GM23338 (cell line): ENCODE measurements around the gene CAD. TPM values are rescaled to one million over a fixed set of nuclear protein-coding genes. Genes with fewer than 3 reads are reported as not detected.
A peak's percentile ranks its signal among the peaks of the same experiment; 100 is the strongest.

Experiments used
- ATAC-seq: fragments of 200-7000 bp; cut with Tn5 transposase; 3 replicates; pipeline ENCODE4 v1.9.1; 2020
- DNase-seq: peaks from one replicate; pipeline ENCODE4 v3.0.0-alpha.2; 2015; ENCODE audit warnings: low spot score
- H2AFZ ChIP-seq: fragments of 200-600 bp; sonication (generic); 2 replicates; pipeline ENCODE4 v1.8.0; 2016; ENCODE audit warnings: antibody characterized with exemption, mild to moderate bottlenecking, moderate library complexity
- H3F3A ChIP-seq: fragments of 200-600 bp; sonication (generic); replicated peaks from 2 replicates; pipeline ENCODE4 v1.8.0; 2017; ENCODE audit warnings: antibody characterized with exemption, mixed run types, low read depth
- H3K27ac ChIP-seq: fragments of 200-600 bp; sonication (generic); 2 replicates; pipeline ENCODE4 v1.6.1; 2016; ENCODE audit warnings: low read depth
- H3K27me3 ChIP-seq: fragments of 200-600 bp; sonication (generic); 2 replicates; pipeline ENCODE4 v1.8.0; 2016; ENCODE audit warnings: mild to moderate bottlenecking, mixed run types, moderate library complexity; ENCODE audit not compliant: insufficient read depth
- H3K36me3 ChIP-seq: fragments of 200-600 bp; sonication (generic); 2 replicates; pipeline ENCODE4 v1.8.0; 2016; ENCODE audit warnings: mild to moderate bottlenecking; ENCODE audit not compliant: insufficient read depth
- H3K4me1 ChIP-seq: fragments of 200-600 bp; sonication (generic); 2 replicates; pipeline ENCODE4 v1.8.0; 2016; ENCODE audit warnings: mild to moderate bottlenecking, moderate library complexity; ENCODE audit not compliant: insufficient read depth
- H3K4me2 ChIP-seq: fragments of 200-600 bp; sonication (generic); 2 replicates; pipeline ENCODE4 v1.7.1; 2017; ENCODE audit warnings: mixed run types
- H3K4me3 ChIP-seq: fragments of 200-600 bp; sonication (generic); 2 replicates; pipeline ENCODE4 v1.6.1; 2016; ENCODE audit warnings: mixed run types
- H3K79me2 ChIP-seq: fragments of 200-600 bp; sonication (generic); replicated peaks from 2 replicates; pipeline ENCODE4 v1.8.0; 2017; ENCODE audit warnings: mild to moderate bottlenecking; ENCODE audit not compliant: insufficient read depth
- H3K9me2 ChIP-seq: fragments of 200-600 bp; sonication (generic); 2 replicates; pipeline ENCODE4 v1.8.0; 2017; ENCODE audit not compliant: insufficient read depth
- H4K20me1 ChIP-seq: fragments of 200-600 bp; sonication (generic); replicated peaks from 2 replicates; pipeline ENCODE4 v1.8.0; 2017; ENCODE audit warnings: mild to moderate bottlenecking; ENCODE audit not compliant: insufficient read depth
- H3K27ac Mint-ChIP-seq: 2 replicates; pipeline ENCODE4 v1.8.0; 2020; ENCODE audit warnings: inconsistent platforms, mild to moderate bottlenecking, moderate library complexity, mixed read lengths
- H3K27me3 Mint-ChIP-seq: 3 replicates; pipeline ENCODE4 v1.8.0; 2022; ENCODE audit warnings: low read depth, mild to moderate bottlenecking, moderate library complexity, mixed read lengths, inconsistent platforms; ENCODE audit not compliant: insufficient read depth, poor library complexity
- H3K36me3 Mint-ChIP-seq: 3 replicates; pipeline ENCODE4 v1.8.0; 2021; ENCODE audit warnings: low read depth, mild to moderate bottlenecking, inconsistent platforms, moderate library complexity, mixed read lengths
- H3K4me1 Mint-ChIP-seq: 3 replicates; pipeline ENCODE4 v1.8.0; 2020; ENCODE audit warnings: mild to moderate bottlenecking, inconsistent platforms, mixed read lengths
- H3K4me3 Mint-ChIP-seq: 3 replicates; pipeline ENCODE4 v1.8.0; 2021; ENCODE audit warnings: moderate library complexity, mild to moderate bottlenecking, inconsistent platforms, mixed read lengths
- H3K9me3 Mint-ChIP-seq: 3 replicates; pipeline ENCODE4 v1.8.0; 2020; ENCODE audit warnings: moderate library complexity, mild to moderate bottlenecking, inconsistent platforms, mixed read lengths
- CREB1 ChIP-seq: fragments of 250-450 bp; sonication (Bioruptor Pico); IDR thresholded peaks from 2 replicates; pipeline ENCODE4 v1.5.0; 2020; ENCODE audit warnings: low read depth, mild to moderate bottlenecking, moderate library complexity
- CTCF ChIP-seq, 2 experiments: fragments of 200-600 bp in 1 of 2; sonication (generic) in 1 of 2; conservative IDR thresholded peaks; 2 replicates each; pipeline versions ENCODE4 v1.5.1 to v1.6.1; 2016 to 2017; ENCODE audit warnings: antibody characterized with exemption in 2 of 2, low read depth in 2 of 2, mild to moderate bottlenecking in 2 of 2, moderate library complexity in 1 of 2
- EZH2 ChIP-seq: fragments of 200-600 bp; sonication (generic); IDR thresholded peaks from one replicate; pipeline ENCODE4 v1.8.0; 2017; ENCODE audit warnings: antibody characterized with exemption, mild to moderate bottlenecking, low read depth; ENCODE audit not compliant: unreplicated experiment
- EZH2phosphoT487 ChIP-seq: fragments of 200-600 bp; sonication (generic); IDR thresholded peaks from one replicate; pipeline ENCODE4 v1.8.1; 2018; ENCODE audit warnings: antibody characterized with exemption; ENCODE audit not compliant: unreplicated experiment
- JUNB ChIP-seq: IDR thresholded peaks from one replicate; pipeline ENCODE4 v1.6.1; 2016; ENCODE audit warnings: antibody characterized with exemption; ENCODE audit not compliant: unreplicated experiment
- NANOG ChIP-seq: IDR thresholded peaks from 2 replicates; pipeline ENCODE4 v1.6.1; 2016; ENCODE audit warnings: antibody characterized with exemption, borderline replicate concordance
- POLR2AphosphoS5 ChIP-seq: IDR thresholded peaks from 2 replicates; pipeline ENCODE4 v1.6.1; 2016; ENCODE audit warnings: antibody characterized with exemption, low read depth
- STAT1 ChIP-seq: IDR thresholded peaks from one replicate; pipeline ENCODE4 v1.6.1; 2016; ENCODE audit warnings: antibody characterized with exemption; ENCODE audit not compliant: unreplicated experiment
- ZNF114 ChIP-seq: fragments of 250-450 bp; sonication (Bioruptor Pico); IDR thresholded peaks from 2 replicates; pipeline ENCODE4 v1.5.0; 2020; ENCODE audit warnings: mild to moderate bottlenecking, moderate library complexity
- ZNF331 ChIP-seq: fragments of 250-450 bp; sonication (Bioruptor Pico); IDR thresholded peaks from 2 replicates; pipeline ENCODE4 v1.5.0; 2020; ENCODE audit warnings: low read depth, mild to moderate bottlenecking, moderate library complexity
- polyA plus RNA-seq: library from polyadenylated mRNA; unstranded; fragments of >200 nt; fragmentation: Nextera tagmentation; extraction: Ambion mirVana; gene quantifications from 2 replicates; pipeline ENCODE4 v1.2.1, GENCODE V29; 2016
- total RNA-seq: library from RNA; depleted of rRNA; stranded (reverse); fragments of >200 nt; shearing (Covaris generic); gene quantifications from 2 replicates; pipeline ENCODE4 v1.2.3, GENCODE V29; 2014
- TF ChIP-seq, protein P1 (sequence below): IDR thresholded peaks from one replicate; pipeline ENCODE4 v1.6.1; 2018; ENCODE audit warnings: antibody characterized with exemption; ENCODE audit not compliant: unreplicated experiment
- TF ChIP-seq, protein P2 (sequence below): fragments of 250-450 bp; sonication (Bioruptor Pico); IDR thresholded peaks from 2 replicates; pipeline ENCODE4 v1.5.0; 2020; ENCODE audit warnings: mild to moderate bottlenecking, moderate library complexity
- TF ChIP-seq, protein P3 (sequence below): IDR thresholded peaks from 2 replicates; pipeline ENCODE4 v1.6.1; 2016; ENCODE audit warnings: antibody characterized with exemption

The CAD gene
- total and polyA plus RNA-seq, 2 experiments from 2014 or later, result 38.1 to 147 TPM

- Mint-ChIP-seq H3K27me3 (peaks cover 5% of the 10 kb centered on the region), H3K36me3 (peaks cover 59% of the 10 kb centered on the region), H3K9me3 (no peaks in the 10 kb centered on the region; the same call in 2 of the 3 replicates), H3K4me3 (peak overlapping the region; percentile 94), H3K27ac (peak overlapping the region; percentile 99), H3K4me1 (peaks cover 35% of the 10 kb centered on the region)
- ATAC-seq, result peak; percentile 0; the same call in 1 of the 3 replicates
- no peak for TF ChIP-seq EZH2phosphoT487
- TF ChIP-seq, protein P1, sequence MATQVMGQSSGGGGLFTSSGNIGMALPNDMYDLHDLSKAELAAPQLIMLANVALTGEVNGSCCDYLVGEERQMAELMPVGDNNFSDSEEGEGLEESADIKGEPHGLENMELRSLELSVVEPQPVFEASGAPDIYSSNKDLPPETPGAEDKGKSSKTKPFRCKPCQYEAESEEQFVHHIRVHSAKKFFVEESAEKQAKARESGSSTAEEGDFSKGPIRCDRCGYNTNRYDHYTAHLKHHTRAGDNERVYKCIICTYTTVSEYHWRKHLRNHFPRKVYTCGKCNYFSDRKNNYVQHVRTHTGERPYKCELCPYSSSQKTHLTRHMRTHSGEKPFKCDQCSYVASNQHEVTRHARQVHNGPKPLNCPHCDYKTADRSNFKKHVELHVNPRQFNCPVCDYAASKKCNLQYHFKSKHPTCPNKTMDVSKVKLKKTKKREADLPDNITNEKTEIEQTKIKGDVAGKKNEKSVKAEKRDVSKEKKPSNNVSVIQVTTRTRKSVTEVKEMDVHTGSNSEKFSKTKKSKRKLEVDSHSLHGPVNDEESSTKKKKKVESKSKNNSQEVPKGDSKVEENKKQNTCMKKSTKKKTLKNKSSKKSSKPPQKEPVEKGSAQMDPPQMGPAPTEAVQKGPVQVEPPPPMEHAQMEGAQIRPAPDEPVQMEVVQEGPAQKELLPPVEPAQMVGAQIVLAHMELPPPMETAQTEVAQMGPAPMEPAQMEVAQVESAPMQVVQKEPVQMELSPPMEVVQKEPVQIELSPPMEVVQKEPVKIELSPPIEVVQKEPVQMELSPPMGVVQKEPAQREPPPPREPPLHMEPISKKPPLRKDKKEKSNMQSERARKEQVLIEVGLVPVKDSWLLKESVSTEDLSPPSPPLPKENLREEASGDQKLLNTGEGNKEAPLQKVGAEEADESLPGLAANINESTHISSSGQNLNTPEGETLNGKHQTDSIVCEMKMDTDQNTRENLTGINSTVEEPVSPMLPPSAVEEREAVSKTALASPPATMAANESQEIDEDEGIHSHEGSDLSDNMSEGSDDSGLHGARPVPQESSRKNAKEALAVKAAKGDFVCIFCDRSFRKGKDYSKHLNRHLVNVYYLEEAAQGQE, result no peak
- no peak for TF ChIP-seq NANOG
- TF ChIP-seq CTCF (conservative IDR thresholded peaks at IDR 0.05; ENCODE audit: low read depth in 2 of 2), result no peak
- no peak for TF ChIP-seq CREB1 (CRISPR knock-in tag)
- TF ChIP-seq EZH2, result no peak
- TF ChIP-seq ZNF331, result no peak
- TF ChIP-seq JUNB, result no peak
- TF ChIP-seq, protein P2, sequence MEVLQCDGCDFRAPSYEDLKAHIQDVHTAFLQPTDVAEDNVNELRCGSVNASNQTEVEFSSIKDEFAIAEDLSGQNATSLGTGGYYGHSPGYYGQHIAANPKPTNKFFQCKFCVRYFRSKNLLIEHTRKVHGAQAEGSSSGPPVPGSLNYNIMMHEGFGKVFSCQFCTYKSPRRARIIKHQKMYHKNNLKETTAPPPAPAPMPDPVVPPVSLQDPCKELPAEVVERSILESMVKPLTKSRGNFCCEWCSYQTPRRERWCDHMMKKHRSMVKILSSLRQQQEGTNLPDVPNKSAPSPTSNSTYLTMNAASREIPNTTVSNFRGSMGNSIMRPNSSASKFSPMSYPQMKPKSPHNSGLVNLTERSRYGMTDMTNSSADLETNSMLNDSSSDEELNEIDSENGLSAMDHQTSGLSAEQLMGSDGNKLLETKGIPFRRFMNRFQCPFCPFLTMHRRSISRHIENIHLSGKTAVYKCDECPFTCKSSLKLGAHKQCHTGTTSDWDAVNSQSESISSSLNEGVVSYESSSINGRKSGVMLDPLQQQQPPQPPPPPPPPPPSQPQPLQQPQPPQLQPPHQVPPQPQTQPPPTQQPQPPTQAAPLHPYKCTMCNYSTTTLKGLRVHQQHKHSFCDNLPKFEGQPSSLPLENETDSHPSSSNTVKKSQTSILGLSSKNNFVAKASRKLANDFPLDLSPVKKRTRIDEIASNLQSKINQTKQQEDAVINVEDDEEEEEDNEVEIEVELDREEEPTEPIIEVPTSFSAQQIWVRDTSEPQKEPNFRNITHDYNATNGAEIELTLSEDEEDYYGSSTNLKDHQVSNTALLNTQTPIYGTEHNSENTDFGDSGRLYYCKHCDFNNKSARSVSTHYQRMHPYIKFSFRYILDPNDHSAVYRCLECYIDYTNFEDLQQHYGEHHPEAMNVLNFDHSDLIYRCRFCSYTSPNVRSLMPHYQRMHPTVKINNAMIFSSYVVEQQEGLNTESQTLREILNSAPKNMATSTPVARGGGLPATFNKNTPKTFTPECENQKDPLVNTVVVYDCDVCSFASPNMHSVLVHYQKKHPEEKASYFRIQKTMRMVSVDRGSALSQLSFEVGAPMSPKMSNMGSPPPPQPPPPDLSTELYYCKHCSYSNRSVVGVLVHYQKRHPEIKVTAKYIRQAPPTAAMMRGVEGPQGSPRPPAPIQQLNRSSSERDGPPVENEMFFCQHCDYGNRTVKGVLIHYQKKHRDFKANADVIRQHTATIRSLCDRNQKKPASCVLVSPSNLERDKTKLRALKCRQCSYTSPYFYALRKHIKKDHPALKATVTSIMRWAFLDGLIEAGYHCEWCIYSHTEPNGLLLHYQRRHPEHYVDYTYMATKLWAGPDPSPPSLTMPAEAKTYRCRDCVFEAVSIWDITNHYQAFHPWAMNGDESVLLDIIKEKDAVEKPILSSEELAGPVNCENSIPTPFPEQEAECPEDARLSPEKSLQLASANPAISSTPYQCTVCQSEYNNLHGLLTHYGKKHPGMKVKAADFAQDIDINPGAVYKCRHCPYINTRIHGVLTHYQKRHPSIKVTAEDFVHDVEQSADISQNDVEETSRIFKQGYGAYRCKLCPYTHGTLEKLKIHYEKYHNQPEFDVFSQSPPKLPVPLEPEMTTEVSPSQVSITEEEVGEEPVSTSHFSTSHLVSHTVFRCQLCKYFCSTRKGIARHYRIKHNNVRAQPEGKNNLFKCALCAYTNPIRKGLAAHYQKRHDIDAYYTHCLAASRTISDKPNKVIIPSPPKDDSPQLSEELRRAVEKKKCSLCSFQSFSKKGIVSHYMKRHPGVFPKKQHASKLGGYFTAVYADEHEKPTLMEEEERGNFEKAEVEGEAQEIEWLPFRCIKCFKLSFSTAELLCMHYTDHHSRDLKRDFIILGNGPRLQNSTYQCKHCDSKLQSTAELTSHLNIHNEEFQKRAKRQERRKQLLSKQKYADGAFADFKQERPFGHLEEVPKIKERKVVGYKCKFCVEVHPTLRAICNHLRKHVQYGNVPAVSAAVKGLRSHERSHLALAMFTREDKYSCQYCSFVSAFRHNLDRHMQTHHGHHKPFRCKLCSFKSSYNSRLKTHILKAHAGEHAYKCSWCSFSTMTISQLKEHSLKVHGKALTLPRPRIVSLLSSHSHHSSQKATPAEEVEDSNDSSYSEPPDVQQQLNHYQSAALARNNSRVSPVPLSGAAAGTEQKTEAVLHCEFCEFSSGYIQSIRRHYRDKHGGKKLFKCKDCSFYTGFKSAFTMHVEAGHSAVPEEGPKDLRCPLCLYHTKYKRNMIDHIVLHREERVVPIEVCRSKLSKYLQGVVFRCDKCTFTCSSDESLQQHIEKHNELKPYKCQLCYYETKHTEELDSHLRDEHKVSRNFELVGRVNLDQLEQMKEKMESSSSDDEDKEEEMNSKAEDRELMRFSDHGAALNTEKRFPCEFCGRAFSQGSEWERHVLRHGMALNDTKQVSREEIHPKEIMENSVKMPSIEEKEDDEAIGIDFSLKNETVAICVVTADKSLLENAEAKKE (CRISPR knock-in tag), result no peak
- TF ChIP-seq, protein P3, sequence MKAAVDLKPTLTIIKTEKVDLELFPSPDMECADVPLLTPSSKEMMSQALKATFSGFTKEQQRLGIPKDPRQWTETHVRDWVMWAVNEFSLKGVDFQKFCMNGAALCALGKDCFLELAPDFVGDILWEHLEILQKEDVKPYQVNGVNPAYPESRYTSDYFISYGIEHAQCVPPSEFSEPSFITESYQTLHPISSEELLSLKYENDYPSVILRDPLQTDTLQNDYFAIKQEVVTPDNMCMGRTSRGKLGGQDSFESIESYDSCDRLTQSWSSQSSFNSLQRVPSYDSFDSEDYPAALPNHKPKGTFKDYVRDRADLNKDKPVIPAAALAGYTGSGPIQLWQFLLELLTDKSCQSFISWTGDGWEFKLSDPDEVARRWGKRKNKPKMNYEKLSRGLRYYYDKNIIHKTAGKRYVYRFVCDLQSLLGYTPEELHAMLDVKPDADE, result no peak
- TF ChIP-seq STAT1, result no peak
- no peak for TF ChIP-seq ZNF114 (CRISPR knock-in tag)
- TF ChIP-seq POLR2AphosphoS5, result no peak
- H2AFZ ChIP-seq, result peak overlapping the region; percentile 49; the same call in 1 of the 2 replicates
- H3F3A ChIP-seq, result peaks cover 10% of the 10 kb centered on the region; the same call in 1 of the 2 replicates
- H3K27me3 ChIP-seq, result no peaks in the 10 kb centered on the region
- peaks cover 20% of the 10 kb centered on the region for H3K36me3 ChIP-seq
- peak overlapping the region; percentile 92 for H3K4me3 ChIP-seq
- DNase-seq, result peak; percentile 41
- peak overlapping the region; percentile 99 for H3K27ac ChIP-seq
- H3K4me1 ChIP-seq, result peaks cover 10% of the 10 kb centered on the region
- peaks cover 37% of the 10 kb centered on the region for H3K79me2 ChIP-seq
- H3K9me2 ChIP-seq, result no peaks in the 10 kb centered on the region
- H4K20me1 ChIP-seq, result peaks cover 14% of the 10 kb centered on the region; the same call in 1 of the 2 replicates
- peak overlapping the region; percentile 98 for H3K4me2 ChIP-seq
Measured at GRCh38 chr2:27212626-27213471, 4.3 kb upstream of the CAD start.
